Measurements from ENCODE around the gene RAB34. TPM values are rescaled to one million over a fixed set of nuclear protein-coding genes. Genes with fewer than 3 reads are reported as not detected.

RAB34 gene
- total RNA-seq, 6 experiments from 2014 or later: 161 to 219 (median 192) TPM

DNA sequence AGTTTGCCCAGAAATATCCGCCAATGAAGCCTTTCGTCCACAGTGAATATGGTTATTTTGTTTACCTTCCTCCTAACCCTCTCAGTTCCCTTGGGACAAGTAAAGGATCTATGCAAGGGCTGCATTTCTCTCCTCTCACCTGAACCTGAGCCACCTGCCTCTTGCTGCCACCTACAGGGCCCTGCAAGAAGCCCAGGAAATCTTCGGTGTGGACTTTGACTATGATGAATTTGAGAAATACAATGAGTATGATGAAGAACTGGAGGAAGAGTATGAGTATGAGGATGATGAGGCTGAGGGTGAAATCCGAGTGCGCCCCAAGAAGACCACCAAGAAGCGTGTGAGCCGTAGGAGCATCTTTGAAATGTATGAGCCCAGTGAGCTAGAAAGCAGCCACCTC is 41.7 kb downstream of the RAB34 start:
- no peaks in the 10 kb centered on the region for H3K9me3 Mint-ChIP-seq
- H3K27ac Mint-ChIP-seq: no peak overlapping the region; the same call in 1 of the 2 replicates
- peaks cover 38% of the 10 kb centered on the region for H3K36me3 Mint-ChIP-seq (ENCODE audit: low read depth)
- no peaks in the 10 kb centered on the region for H3K4me1 Mint-ChIP-seq (ENCODE audit: low read depth)
- TF ChIP-seq CTCF (IDR thresholded peaks at IDR 0.05): peak; percentile 35; the same call in 1 of the 2 replicates
- no peak overlapping the region for H3K4me3 Mint-ChIP-seq
- peaks cover 2% of the 10 kb centered on the region for H3K27me3 Mint-ChIP-seq (ENCODE audit: insufficient read depth)
- no peak for DNase-seq

DNA sequence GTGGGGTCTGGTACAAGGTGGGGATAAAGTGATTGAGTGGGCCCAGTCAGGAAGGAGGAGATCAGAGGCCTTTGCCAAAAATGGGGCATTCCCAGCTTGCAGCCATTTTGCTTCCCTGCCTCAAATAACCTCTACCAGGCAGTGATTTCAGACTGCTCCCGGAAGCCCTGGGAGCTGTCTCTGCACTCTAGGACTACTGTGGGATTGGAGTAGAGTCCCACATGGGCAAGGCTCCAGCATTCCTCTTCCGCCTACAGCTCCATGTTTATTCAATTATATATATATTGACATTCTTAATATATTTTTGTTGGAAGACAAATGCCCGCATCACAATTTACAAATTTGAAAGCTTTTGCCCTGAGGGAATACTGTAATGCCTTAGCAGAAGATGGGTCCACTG is 42.2 kb downstream of the RAB34 start:
- Mint-ChIP-seq H3K4me1 (ENCODE audit: low read depth) (no peaks in the 10 kb centered on the region), H3K27ac (no peak overlapping the region), H3K27me3 (ENCODE audit: insufficient read depth) (peaks cover 2% of the 10 kb centered on the region), H3K4me3 (no peak overlapping the region), H3K36me3 (ENCODE audit: low read depth) (peaks cover 38% of the 10 kb centered on the region), H3K9me3 (no peaks in the 10 kb centered on the region)
- no peak for TF ChIP-seq CTCF (IDR thresholded peaks at IDR 0.05)
- DNase-seq: no peak

DNA sequence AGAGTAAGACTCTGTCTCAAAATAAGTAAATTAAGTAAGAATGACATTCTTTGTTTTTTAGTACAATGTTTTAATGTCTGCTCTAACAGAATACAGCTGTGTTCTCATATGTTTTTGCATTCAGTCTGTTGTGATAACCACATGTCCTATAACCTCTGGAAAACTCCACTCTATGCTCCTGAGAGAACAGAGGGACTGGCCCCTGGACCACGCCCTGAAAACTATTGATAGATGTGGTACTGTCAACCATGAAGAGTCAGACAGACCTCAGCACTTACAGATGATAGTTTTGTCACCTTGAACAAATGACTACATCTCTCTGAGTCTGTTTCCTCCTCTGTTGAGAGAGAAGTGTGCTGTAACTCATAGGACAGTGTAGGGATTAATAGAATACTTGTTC is 47.8 kb downstream of the RAB34 start:
- DNase-seq: no peak
- Mint-ChIP-seq H3K27ac (no peak overlapping the region), H3K27me3 (ENCODE audit: insufficient read depth) (no peaks in the 10 kb centered on the region; the same call in 1 of the 2 replicates), H3K4me1 (ENCODE audit: low read depth) (peaks cover 22% of the 10 kb centered on the region), H3K36me3 (ENCODE audit: low read depth) (peaks cover 36% of the 10 kb centered on the region), H3K9me3 (no peaks in the 10 kb centered on the region), H3K4me3 (no peak overlapping the region)
- TF ChIP-seq CTCF (IDR thresholded peaks at IDR 0.05): no peak

GRCh38 chr17:28667870-28668269 is 49.8 kb downstream of the RAB34 start:
- Mint-ChIP-seq H3K27me3 (ENCODE audit: insufficient read depth) (no peaks in the 10 kb centered on the region; the same call in 1 of the 2 replicates), H3K27ac (peak overlapping the region; percentile 34; the same call in 1 of the 2 replicates), H3K4me1 (ENCODE audit: low read depth) (peaks cover 42% of the 10 kb centered on the region), H3K9me3 (no peaks in the 10 kb centered on the region), H3K36me3 (ENCODE audit: low read depth) (peaks cover 40% of the 10 kb centered on the region), H3K4me3 (no peak overlapping the region)
- TF ChIP-seq CTCF (IDR thresholded peaks at IDR 0.05): no peak
- no peak for DNase-seq

DNA sequence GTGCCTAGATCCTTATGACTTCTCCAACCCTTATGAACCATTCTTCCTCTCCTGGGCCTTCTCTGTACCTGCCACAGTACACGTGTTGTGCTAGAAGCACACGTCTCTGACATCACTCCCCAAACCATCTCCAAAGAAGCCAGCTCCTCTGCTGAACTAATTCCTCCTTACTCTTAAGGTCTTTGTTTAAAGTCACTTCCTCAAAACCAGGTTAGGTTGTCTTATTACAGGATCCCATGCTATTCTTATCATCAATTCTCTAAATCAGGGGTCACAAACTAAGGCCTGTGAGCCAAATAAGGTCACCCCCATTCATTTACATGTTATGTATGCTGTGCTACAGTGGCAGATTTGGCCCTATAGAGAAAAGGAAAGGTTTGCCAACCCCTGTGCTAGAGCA is 51.7 kb downstream of the RAB34 start:
- DNase-seq: no peak
- no peak for TF ChIP-seq CTCF (IDR thresholded peaks at IDR 0.05)
- H3K36me3 Mint-ChIP-seq (ENCODE audit: low read depth): peaks cover 34% of the 10 kb centered on the region
- H3K4me3 Mint-ChIP-seq: no peak overlapping the region
- peaks cover 6% of the 10 kb centered on the region for H3K27me3 Mint-ChIP-seq (ENCODE audit: insufficient read depth)
- H3K9me3 Mint-ChIP-seq: no peaks in the 10 kb centered on the region
- peak overlapping the region; percentile 25; the same call in 1 of the 2 replicates for H3K27ac Mint-ChIP-seq
- H3K4me1 Mint-ChIP-seq (ENCODE audit: low read depth): peaks cover 47% of the 10 kb centered on the region

Other genes with a start within 250 kb of the RAB34 start
- gene SLC13A2, start 244.2 kb downstream of the RAB34 start, total RNA-seq (2021; fragmentation: NEBNext Ultra II Directional; extraction: Animal tissue kit (Norgen Biotek cat#: 25700)): under 1 TPM in 2 of 6 experiments, not detected in 4; 0.07 to 0.08 TPM
- gene FOXN1, start 211.5 kb downstream of the RAB34 start, total RNA-seq (2021; fragmentation: NEBNext Ultra II Directional; extraction: Animal tissue kit (Norgen Biotek cat#: 25700)): not detected
- gene UNC119, start 165.2 kb downstream of the RAB34 start, total RNA-seq (2021; fragmentation: NEBNext Ultra II Directional; extraction: Animal tissue kit (Norgen Biotek cat#: 25700)): 10 to 100 TPM; 28.3 to 36.9 (median 30.1) TPM
- gene PIGS, start 146.3 kb downstream of the RAB34 start, total RNA-seq (2021; fragmentation: NEBNext Ultra II Directional; extraction: Animal tissue kit (Norgen Biotek cat#: 25700)): 10 to 100 TPM; 69.5 to 94.7 (median 78.0) TPM
- gene ALDOC, start 141.0 kb downstream of the RAB34 start, total RNA-seq (2021; fragmentation: NEBNext Ultra II Directional; extraction: Animal tissue kit (Norgen Biotek cat#: 25700)): 10 to 100 TPM in 5 of 6 experiments, 1 to 10 TPM in 1; 8.6 to 14.7 (median 10.3) TPM
- 10 to 100 TPM; 29.2 to 73.3 (median 69.4) TPM for gene SPAG5, start 118.8 kb downstream of the RAB34 start, total RNA-seq (2021; fragmentation: NEBNext Ultra II Directional; extraction: Animal tissue kit (Norgen Biotek cat#: 25700))
- gene RSKR, start 103.7 kb downstream of the RAB34 start, total RNA-seq (2021; fragmentation: NEBNext Ultra II Directional; extraction: Animal tissue kit (Norgen Biotek cat#: 25700)): 1 to 10 TPM; 3.2 to 4.3 (median 3.5) TPM
- gene BLTP2, start 72.7 kb downstream of the RAB34 start, total RNA-seq (2021; fragmentation: NEBNext Ultra II Directional; extraction: Animal tissue kit (Norgen Biotek cat#: 25700)): 100 to 1,000 TPM; 111 to 158 (median 134) TPM
- 10 to 100 TPM; 65.8 to 96.8 (median 71.5) TPM for gene SDF2, start 56.0 kb downstream of the RAB34 start, total RNA-seq (2021; fragmentation: NEBNext Ultra II Directional; extraction: Animal tissue kit (Norgen Biotek cat#: 25700))
- gene SUPT6H, start 55.7 kb downstream of the RAB34 start, total RNA-seq (2021; fragmentation: NEBNext Ultra II Directional; extraction: Animal tissue kit (Norgen Biotek cat#: 25700)): 10 to 100 TPM; 72.7 to 79.7 (median 74.0) TPM
- 1 to 10 TPM in 1 of 6 experiments, under 1 TPM in 5; 0.60 to 1.1 (median 0.70) TPM for gene PROCA1, start 6.0 kb downstream of the RAB34 start, total RNA-seq (2021; fragmentation: NEBNext Ultra II Directional; extraction: Animal tissue kit (Norgen Biotek cat#: 25700))
- 1,000 to 10,000 TPM; 1,227 to 1,529 (median 1,391) TPM for gene RPL23A, start 2.1 kb upstream of the RAB34 start, total RNA-seq (2021; fragmentation: NEBNext Ultra II Directional; extraction: Animal tissue kit (Norgen Biotek cat#: 25700))
- gene TLCD1, start 8.4 kb upstream of the RAB34 start, total RNA-seq (2021; fragmentation: NEBNext Ultra II Directional; extraction: Animal tissue kit (Norgen Biotek cat#: 25700)): 10 to 100 TPM in 4 of 6 experiments, 1 to 10 TPM in 2; 8.0 to 14.6 (median 11.3) TPM
- 1 to 10 TPM; 1.9 to 3.1 (median 2.5) TPM for gene NEK8, start 10.9 kb upstream of the RAB34 start, total RNA-seq (2021; fragmentation: NEBNext Ultra II Directional; extraction: Animal tissue kit (Norgen Biotek cat#: 25700))
- gene TRAF4, start 26.1 kb upstream of the RAB34 start, total RNA-seq (2021; fragmentation: NEBNext Ultra II Directional; extraction: Animal tissue kit (Norgen Biotek cat#: 25700)): 10 to 100 TPM; 48.0 to 61.3 (median 53.8) TPM
- gene FAM222B, start 124.9 kb upstream of the RAB34 start, total RNA-seq (2021; fragmentation: NEBNext Ultra II Directional; extraction: Animal tissue kit (Norgen Biotek cat#: 25700)): 10 to 100 TPM; 14.5 to 17.2 (median 16.6) TPM
- gene ERAL1, start 137.1 kb upstream of the RAB34 start, total RNA-seq (2021; fragmentation: NEBNext Ultra II Directional; extraction: Animal tissue kit (Norgen Biotek cat#: 25700)): 10 to 100 TPM; 43.3 to 55.1 (median 46.1) TPM
- 10 to 100 TPM; 46.7 to 85.7 (median 77.9) TPM for gene FLOT2, start 179.9 kb upstream of the RAB34 start, total RNA-seq (2021; fragmentation: NEBNext Ultra II Directional; extraction: Animal tissue kit (Norgen Biotek cat#: 25700))
- gene DHRS13, start 185.2 kb upstream of the RAB34 start, total RNA-seq (2021; fragmentation: NEBNext Ultra II Directional; extraction: Animal tissue kit (Norgen Biotek cat#: 25700)): 1 to 10 TPM; 1.5 to 3.0 (median 2.2) TPM
- gene PHF12, start 233.7 kb upstream of the RAB34 start, total RNA-seq (2021; fragmentation: NEBNext Ultra II Directional; extraction: Animal tissue kit (Norgen Biotek cat#: 25700)): 10 to 100 TPM; 26.4 to 33.6 (median 29.8) TPM

Data from HFFc6 (cell line).